HepG2 (cell line): ENCODE measurements around the gene ARHGEF39. TPM values are rescaled to one million over a fixed set of nuclear protein-coding genes. Genes with fewer than 3 reads are reported as not detected.

Experiments
- AKAP8 ChIP-seq: sonication (generic); formaldehyde crosslinking; IDR thresholded peaks from 2 replicates; pipeline ENCODE4 v1.5.1; 2020; ENCODE audit warnings: mild to moderate bottlenecking, missing genetic modification reagents
- ARID4A ChIP-seq: sonication (generic); formaldehyde crosslinking; IDR thresholded peaks from 2 replicates; pipeline ENCODE4 v1.5.0; 2020; ENCODE audit warnings: mild to moderate bottlenecking, missing genetic modification reagents, borderline replicate concordance
- CC2D1A ChIP-seq: sonication (generic); formaldehyde crosslinking; IDR thresholded peaks from 2 replicates; pipeline ENCODE4 v1.8.1; 2023; ENCODE audit warnings: mild to moderate bottlenecking, missing genetic modification reagents
- FOXM1 ChIP-seq: sonication (generic); formaldehyde crosslinking; IDR thresholded peaks from 2 replicates; pipeline ENCODE4 v1.5.0; 2020; ENCODE audit warnings: missing genetic modification reagents
- FOXP4 ChIP-seq: sonication (generic); formaldehyde crosslinking; IDR thresholded peaks from 2 replicates; pipeline ENCODE4 v1.4.0; 2020; ENCODE audit warnings: missing genetic modification reagents
- HNF1B ChIP-seq: sonication (generic); formaldehyde crosslinking; IDR thresholded peaks from 2 replicates; pipeline ENCODE4 v1.5.1; 2020; ENCODE audit warnings: mild to moderate bottlenecking, moderate library complexity, missing genetic modification reagents
- KMT2B ChIP-seq: IDR thresholded peaks from 2 replicates; pipeline ENCODE4 v1.6.1; 2016; ENCODE audit warnings: missing genetic modification reagents, missing compliant biosample characterization
- LCORL ChIP-seq, 2 experiments: fragments of 450-650 bp in 1 of 2; sonication (generic) in 1 of 2; formaldehyde crosslinking in 1 of 2; IDR thresholded peaks; 2 replicates each; pipeline versions ENCODE4 v1.5.0 to v1.6.1; 2017 to 2020; ENCODE audit warnings: antibody characterized with exemption in 1 of 2, missing genetic modification reagents in 1 of 2
- NRL ChIP-seq: sonication (generic); formaldehyde crosslinking; IDR thresholded peaks from 2 replicates; pipeline ENCODE4 v1.5.0; 2020; ENCODE audit warnings: missing genetic modification reagents, mild to moderate bottlenecking, moderate library complexity, borderline replicate concordance
- PITX1 ChIP-seq: sonication (generic); formaldehyde crosslinking; IDR thresholded peaks from 2 replicates; pipeline ENCODE4 v1.5.1; 2020; ENCODE audit warnings: mild to moderate bottlenecking, missing genetic modification reagents
- POLR2G ChIP-seq: fragments of 200-400 bp; formaldehyde crosslinking; IDR thresholded peaks from 2 replicates; pipeline ENCODE4 v1.6.1; 2018; ENCODE audit warnings: mild to moderate bottlenecking, low read depth, low read length, moderate library complexity
- RXRB ChIP-seq: IDR thresholded peaks from 2 replicates; pipeline ENCODE4 v1.6.1; 2016; ENCODE audit warnings: borderline replicate concordance, missing genetic modification reagents, missing compliant biosample characterization
- SAP130 ChIP-seq: IDR thresholded peaks from 2 replicates; pipeline ENCODE4 v1.6.1; 2016; ENCODE audit warnings: low read depth
- SMAD1 ChIP-seq: sonication (generic); formaldehyde crosslinking; IDR thresholded peaks from 2 replicates; pipeline ENCODE4 v1.4.0; 2020; ENCODE audit warnings: missing genetic modification reagents, low read depth, mild to moderate bottlenecking, borderline replicate concordance
- SP2 ChIP-seq: sonication (generic); formaldehyde crosslinking; IDR thresholded peaks from 2 replicates; pipeline ENCODE4 v1.5.1; 2020; ENCODE audit warnings: mild to moderate bottlenecking, missing genetic modification reagents
- ZBTB20 ChIP-seq: sonication (generic); formaldehyde crosslinking; IDR thresholded peaks from 2 replicates; pipeline ENCODE4 v1.8.1; 2023; ENCODE audit warnings: missing genetic modification reagents, low read depth, mild to moderate bottlenecking, borderline replicate concordance
- ZBTB42 ChIP-seq: sonication (generic); formaldehyde crosslinking; IDR thresholded peaks from 2 replicates; pipeline ENCODE4 v1.5.0; 2020; ENCODE audit warnings: mild to moderate bottlenecking, missing genetic modification reagents
- ZNF292 ChIP-seq: sonication (generic); formaldehyde crosslinking; IDR thresholded peaks from 2 replicates; pipeline ENCODE4 v1.8.1; 2022; ENCODE audit warnings: mild to moderate bottlenecking, low read depth, missing genetic modification reagents, borderline replicate concordance
- ZNF569 ChIP-seq: sonication (generic); formaldehyde crosslinking; IDR thresholded peaks from 2 replicates; pipeline ENCODE4 v1.5.0; 2020; ENCODE audit warnings: mild to moderate bottlenecking, missing genetic modification reagents, moderate library complexity, borderline replicate concordance
- ZNF572 ChIP-seq: sonication (generic); formaldehyde crosslinking; IDR thresholded peaks from 2 replicates; pipeline ENCODE4 v1.5.1; 2020; ENCODE audit warnings: mild to moderate bottlenecking, missing genetic modification reagents
- ZNF619 ChIP-seq: sonication (generic); formaldehyde crosslinking; IDR thresholded peaks from 2 replicates; pipeline ENCODE4 v1.4.0; 2020; ENCODE audit warnings: mild to moderate bottlenecking, missing genetic modification reagents
- polyA plus RNA-seq, 8 experiments: library from polyadenylated mRNA; depleted of rRNA in 3 of 8; stranded (reverse) in 7 of 8; unstranded in 1 of 8; fragments of >200 nt; fragmentation: Illumina TruSeq in 4 of 8; extraction: Trizol in 4 of 8; gene quantifications; 2 replicates each; pipeline versions ENCODE4 v1.2.1 to v1.2.3, GENCODE V29; 2011 to 2016; ENCODE audit warnings: low read depth in 4 of 8, missing spikeins in 1 of 8, mixed read lengths in 1 of 8; ENCODE audit not compliant: insufficient read depth in 1 of 8
- total RNA-seq, 5 experiments: library from RNA; depleted of rRNA; stranded (reverse); fragments of >200 nt; fragmentation: Illumina TruSeq; extraction: Trizol; gene quantifications; 2 replicates each; pipeline ENCODE4 v1.2.3, GENCODE V29; 2016; ENCODE audit warnings: low read depth in 1 of 5

The ARHGEF39 gene
- total and polyA plus RNA-seq, 2 of the 13 experiments (the other 11 are each of a cell fraction or from before 2014, with no cell fraction given), result 11.2 to 12.3 TPM

GRCh38 chr9:35673132-35674024 lies 8.4 kb upstream of the ARHGEF39 start, which contains the start of gene CA9 (continued):
- TF ChIP-seq LCORL (IDR thresholded peaks at IDR 0.05) (no peak), LCORL (CRISPR knock-in tag; IDR thresholded peaks at IDR 0.05) (peak; percentile 52; the same call in 1 of the 2 replicates), ZBTB42 (CRISPR knock-in tag) (no peak), SAP130 (CRISPR knock-in tag) (peak; percentile 58), PITX1 (CRISPR knock-in tag) (peak; percentile 54; the same call in 1 of the 2 replicates), ZBTB20 (0 out of 2 replicates have a peak, but pooled peaks have one; percentile 27), NRL (CRISPR knock-in tag) (no peak), ZNF619 (CRISPR knock-in tag) (0 out of 2 replicates have a peak, but pooled peaks have one; percentile 38), FOXP4 (CRISPR knock-in tag) (peak; percentile 13; the same call in 1 of the 2 replicates), RXRB (peak; percentile 27; the same call in 1 of the 2 replicates), SMAD1 (CRISPR knock-in tag) (peak; percentile 46; the same call in 1 of the 2 replicates), ZNF292 (CRISPR knock-in tag) (peak; percentile 57), FOXM1 (CRISPR knock-in tag) (no peak), SP2 (CRISPR knock-in tag) (no peak), ZNF572 (CRISPR knock-in tag) (peak; percentile 48; the same call in 1 of the 2 replicates), AKAP8 (no peak), POLR2G (peak; percentile 59), CC2D1A (no peak), ZNF569 (CRISPR knock-in tag) (0 out of 2 replicates have a peak, but pooled peaks have one; percentile 66), HNF1B (CRISPR knock-in tag) (0 out of 2 replicates have a peak, but pooled peaks have one; percentile 18), ARID4A (peak; percentile 43; the same call in 1 of the 2 replicates), KMT2B (CRISPR knock-in tag) (peak; percentile 32; the same call in 1 of the 2 replicates)
